HCT116 (cell line): ENCODE results near the gene TNFAIP8. TPM values are rescaled to one million over a fixed set of nuclear protein-coding genes. Genes with fewer than 3 reads are reported as not detected.

Experiments
- ATAC-seq: fragments of 200-7000 bp; cut with Tn5 transposase; 2 replicates; pipeline ENCODE4 v1.9.1; 2020; ENCODE audit warnings: mild to moderate bottlenecking, moderate library complexity
- BruUV-seq: library from RNA; stranded (reverse); fragments of 400-500 nt; replicated peaks from 2 replicates; lab custom pipeline; 2021; lab: Mats Ljungman, UMichigan
- CTCF ChIA-PET: fragments of 300-600 bp; sonication (Branson Sonifier 250); formaldehyde crosslinking; loops from one replicate; lab custom pipeline; 2021; ENCODE audit warnings: antibody characterized with exemption; lab: Charles Lee
- POLR2A ChIA-PET: fragments of 300-600, 350-600 bp; sonication (Branson Sonifier 250); formaldehyde crosslinking; loops from one replicate; lab custom pipeline; 2021; ENCODE audit warnings: antibody characterized with exemption; lab: Charles Lee
- RAD21 ChIA-PET, 2 experiments: fragments of 300-600 bp; sonication (Branson Sonifier 250); formaldehyde crosslinking; loops; one replicate each; lab custom pipeline; 2023; ENCODE audit warnings: low total read pairs in 2 of 2; ENCODE audit not compliant: uncharacterized antibody in 2 of 2, unreplicated experiment in 2 of 2, low non-redundant PET in 1 of 2; lab: Charles Lee
- DNase-seq: peaks from one replicate; pipeline ENCODE4 v3.0.0-alpha.2; 2010; ENCODE audit warnings: low read depth, low spot score
- H2AFZ ChIP-seq: fragments of 200-600 bp; shearing (Covaris generic), sonication (generic); 2 replicates; pipeline ENCODE4 v1.6.1; 2017; ENCODE audit warnings: low read depth, mixed run types, mixed read lengths, antibody characterized with exemption, low read length; ENCODE audit not compliant: poor library complexity, severe bottlenecking
- H3K27ac ChIP-seq: 2 replicates; pipeline ENCODE4 v1.5.1; 2012; ENCODE audit warnings: low read depth, low read length
- H3K27me3 ChIP-seq: fragments of 200-600 bp; sonication (generic); 2 replicates; pipeline ENCODE4 v1.6.1; 2016; ENCODE audit warnings: mixed run types, low read length, mixed read lengths; ENCODE audit not compliant: insufficient read depth
- H3K36me3 ChIP-seq, 2 experiments: fragments of 200-500 bp in 1 of 2; fragments of 200-600 bp in 1 of 2; sonication (Bioruptor generic) in 1 of 2; sonication (generic) in 1 of 2; 2 replicates each; pipeline versions ENCODE4 v1.5.1 to v1.6.1; 2014 to 2016; ENCODE audit warnings: low read length in 2 of 2, inconsistent platforms in 1 of 2, mixed read lengths in 1 of 2, mixed run types in 1 of 2; ENCODE audit not compliant: insufficient read depth in 2 of 2, control insufficient read depth in 1 of 2
- H3K4me1 ChIP-seq, 2 experiments: fragments of 200-600 bp in 1 of 2; sonication (generic) in 1 of 2; 2 replicates each; pipeline versions ENCODE4 v1.5.1 to v1.6.1; 2012 to 2017; ENCODE audit warnings: low read length in 2 of 2, inconsistent platforms in 1 of 2, mild to moderate bottlenecking in 1 of 2, mixed read lengths in 1 of 2, mixed run types in 1 of 2, moderate library complexity in 1 of 2; ENCODE audit not compliant: insufficient read depth in 2 of 2, control insufficient read depth in 1 of 2
- H3K4me2 ChIP-seq: fragments of 200-600 bp; sonication (generic); 2 replicates; pipeline ENCODE4 v1.6.1; 2017; ENCODE audit warnings: mixed run types, low read length, mixed read lengths
- H3K4me3 ChIP-seq, 2 experiments: fragments of 200-600 bp in 1 of 2; sonication (generic) in 1 of 2; replicated peaks in 1 of 2; 2 replicates each; pipeline ENCODE4 v1.5.1; 2011 to 2016; ENCODE audit warnings: low read length in 2 of 2, control low read depth in 1 of 2, low read depth in 1 of 2, mild to moderate bottlenecking in 1 of 2, mixed read lengths in 1 of 2, mixed run types in 1 of 2
- H3K79me2 ChIP-seq: fragments of 200-600 bp; sonication (generic); 2 replicates; pipeline ENCODE4 v1.6.1; 2017; ENCODE audit warnings: mild to moderate bottlenecking, mixed run types, low read length, moderate library complexity, mixed read lengths; ENCODE audit not compliant: insufficient read depth
- H3K9ac ChIP-seq: fragments of 200-600 bp; sonication (generic); 2 replicates; pipeline ENCODE4 v1.6.1; 2016; ENCODE audit warnings: low read length, mixed read lengths
- H3K9me2 ChIP-seq: fragments of 200-600 bp; sonication (generic), shearing (Covaris generic); 2 replicates; pipeline ENCODE4 v1.6.1; 2017; ENCODE audit warnings: mixed run types, mild to moderate bottlenecking, moderate library complexity; ENCODE audit not compliant: insufficient read depth
- H3K9me3 ChIP-seq, 2 experiments: fragments of 200-500 bp in 1 of 2; fragments of 200-600 bp in 1 of 2; sonication (Bioruptor generic) in 1 of 2; sonication (generic) in 1 of 2; 2 replicates each; pipeline ENCODE4 v1.6.1; 2014 to 2017; ENCODE audit warnings: low read length in 2 of 2, mixed read lengths in 2 of 2, inconsistent platforms in 1 of 2, low read depth in 1 of 2, mild to moderate bottlenecking in 1 of 2, mixed run types in 1 of 2, moderate library complexity in 1 of 2; ENCODE audit not compliant: control insufficient read depth in 1 of 2, insufficient read depth in 1 of 2
- H4K20me1 ChIP-seq: fragments of 200-600 bp; sonication (generic), shearing (Covaris generic); 2 replicates; pipeline ENCODE4 v1.6.1; 2017; ENCODE audit warnings: mixed run types, mild to moderate bottlenecking, moderate library complexity; ENCODE audit not compliant: insufficient read depth
- EGR1 ChIP-seq: IDR thresholded peaks from 2 replicates; pipeline ENCODE4 v1.6.1; 2012; ENCODE audit warnings: low read depth
- ELF1 ChIP-seq: IDR thresholded peaks from 2 replicates; pipeline ENCODE4 v1.6.1; 2012; ENCODE audit warnings: low read depth, borderline replicate concordance
- EZH2 ChIP-seq: fragments of 200-600 bp; sonication (generic); IDR thresholded peaks from 2 replicates; pipeline ENCODE4 v1.6.1; 2017; ENCODE audit warnings: antibody characterized with exemption, mixed run types
- EZH2phosphoT487 ChIP-seq: fragments of 200-600 bp; IDR thresholded peaks from 2 replicates; pipeline ENCODE4 v1.6.1; 2018; ENCODE audit warnings: antibody characterized with exemption, borderline replicate concordance
- JUND ChIP-seq: IDR thresholded peaks from 2 replicates; pipeline ENCODE4 v1.6.1; 2012
- POLR2AphosphoS5 ChIP-seq: IDR thresholded peaks from 2 replicates; pipeline ENCODE4 v1.6.1; 2011; ENCODE audit warnings: mild to moderate bottlenecking, low read depth, low read length, moderate library complexity
- SIN3A ChIP-seq: IDR thresholded peaks from 2 replicates; pipeline ENCODE4 v1.6.1; 2012; ENCODE audit warnings: low read depth
- SRF ChIP-seq: IDR thresholded peaks from 2 replicates; pipeline ENCODE4 v1.6.1; 2012; ENCODE audit warnings: low read depth
- YY1 ChIP-seq: IDR thresholded peaks from 2 replicates; pipeline ENCODE4 v1.6.1; 2011; ENCODE audit warnings: low read length, low read depth, moderate library complexity, mild to moderate bottlenecking; ENCODE audit not compliant: insufficient replicate concordance; ENCODE audit errors: extremely low read depth
- ZNF274 ChIP-seq: fragments of 200-500 bp; sonication (Bioruptor generic); IDR thresholded peaks from 2 replicates; pipeline ENCODE4 v1.6.1; 2014; ENCODE audit warnings: mild to moderate bottlenecking, low read depth, low read length, inconsistent platforms
- intact Hi-C: fragments of 100-400 bp; cut with micrococcal nuclease; formaldehyde crosslinking; loops from 2 replicates; pipeline ENCODE4 v1.10.0; 2022
- total RNA-seq: library from RNA; stranded (reverse); gene quantifications from one replicate; pipeline ENCODE4 v1.2.1, GENCODE V29; 2021; ENCODE audit not compliant: unreplicated experiment
- TF ChIP-seq, protein P1 (sequence below): IDR thresholded peaks from 2 replicates; pipeline ENCODE4 v1.6.1; 2012
- TF ChIP-seq, protein P2 (sequence below): IDR thresholded peaks from 2 replicates; pipeline ENCODE4 v1.6.1; 2012

TNFAIP8 gene
- total RNA-seq, 1 experiment from 2014 or later, result 18.4 TPM

GRCh38 chr5:119382169-119382568 lies 26.4 kb downstream of the TNFAIP8 start:
- Histone ChIP-seq H3K9ac (no peak overlapping the region), H3K79me2 (no peaks in the 10 kb centered on the region), H3K4me3 (no peak overlapping the region), H3K9me3 (no peaks in the 10 kb centered on the region), H3K4me2 (no peak overlapping the region), H3K27me3 (no peaks in the 10 kb centered on the region), H2AFZ (no peak overlapping the region), H3K27ac (no peak overlapping the region)
- BruUV-seq, result no TSS peak
- RAD21 ChIA-PET, result no interaction called here
- intact Hi-C loops, result no loop called here
- no peak for ATAC-seq
- CTCF ChIA-PET, result no interaction called here
- no peak for TF ChIP-seq ELF1
- TF ChIP-seq ZNF274, result no peak
- no peak for TF ChIP-seq EZH2phosphoT487
- TF ChIP-seq SIN3A, result no peak
- TF ChIP-seq EZH2, result no peak
- no peak for TF ChIP-seq POLR2AphosphoS5
- TF ChIP-seq, protein P1, sequence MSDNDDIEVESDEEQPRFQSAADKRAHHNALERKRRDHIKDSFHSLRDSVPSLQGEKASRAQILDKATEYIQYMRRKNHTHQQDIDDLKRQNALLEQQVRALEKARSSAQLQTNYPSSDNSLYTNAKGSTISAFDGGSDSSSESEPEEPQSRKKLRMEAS, result no peak
- no peak for TF ChIP-seq YY1
- TF ChIP-seq, protein P2, sequence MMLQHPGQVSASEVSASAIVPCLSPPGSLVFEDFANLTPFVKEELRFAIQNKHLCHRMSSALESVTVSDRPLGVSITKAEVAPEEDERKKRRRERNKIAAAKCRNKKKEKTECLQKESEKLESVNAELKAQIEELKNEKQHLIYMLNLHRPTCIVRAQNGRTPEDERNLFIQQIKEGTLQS, result no peak
- no peak for TF ChIP-seq JUND
- TF ChIP-seq, all 23 proteins: peak for 0
- no peak for DNase-seq
- H4K20me1 ChIP-seq, result no peaks in the 10 kb centered on the region
- POLR2A ChIA-PET, result no interaction called here
- H3K4me1 ChIP-seq, result no peaks in the 10 kb centered on the region
- H3K36me3 ChIP-seq, result no peaks in the 10 kb centered on the region
- no peaks in the 10 kb centered on the region for H3K9me2 ChIP-seq

DNA sequence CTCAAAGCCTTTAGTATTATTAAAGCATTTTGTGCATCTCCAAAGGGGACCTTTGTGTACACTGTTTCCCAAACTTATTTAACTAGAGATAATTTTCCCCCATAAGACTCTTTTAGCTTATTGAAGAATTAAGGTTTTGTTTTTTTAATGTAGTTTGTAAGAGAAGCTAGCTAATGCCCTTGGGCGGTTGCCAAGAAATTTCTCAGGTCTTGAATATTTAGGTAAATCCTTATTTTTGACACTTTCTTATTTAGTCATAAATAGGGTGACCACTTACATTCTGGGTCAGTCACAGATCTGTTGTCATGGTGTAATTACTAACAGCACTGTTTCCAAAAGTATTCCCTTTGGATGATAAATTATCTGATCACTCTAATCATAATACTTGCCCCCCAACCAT lies 27.2 kb downstream of the TNFAIP8 start:
- Histone ChIP-seq H3K79me2 (no peaks in the 10 kb centered on the region), H4K20me1 (no peaks in the 10 kb centered on the region), H3K9me3 (no peaks in the 10 kb centered on the region), H2AFZ (no peak overlapping the region), H3K4me2 (no peak overlapping the region), H3K27me3 (no peaks in the 10 kb centered on the region), H3K9me2 (no peaks in the 10 kb centered on the region), H3K4me1 (no peaks in the 10 kb centered on the region), H3K4me3 (no peak overlapping the region), H3K27ac (no peak overlapping the region), H3K9ac (no peak overlapping the region), H3K36me3 (no peaks in the 10 kb centered on the region)
- POLR2A ChIA-PET, result interaction anchor here (0.7 kb wide), 1 partner anchor 59 kb away, joined by 3 read pairs; no protein-coding TSS in a partner anchor
- intact Hi-C loops, result no loop called here
- CTCF ChIA-PET, result no interaction called here
- RAD21 ChIA-PET, result no interaction called here
- TF ChIP-seq EGR1 (no peak), EZH2 (no peak), ELF1 (no peak), SRF (no peak)
- no TSS peak for BruUV-seq
- ATAC-seq, result no peak
- no peak for DNase-seq
